ENCODE measurements around the gene REEP6.
A peak's percentile ranks its signal among the peaks of the same experiment; 100 is the strongest.

- TF ChIP-seq CTCF (IDR thresholded peaks at IDR 0.05; ENCODE audit: extremely low read depth in 1 of 2, insufficient read depth in 1 of 2, low read depth in 1 of 2, low read length in 2 of 2): no peak
- no peak for TF ChIP-seq POLR2A (IDR thresholded peaks at IDR 0.05; ENCODE audit: low read depth, low read length)
- no peak for TF ChIP-seq MAX (IDR thresholded peaks at IDR 0.05; ENCODE audit: insufficient read depth, insufficient read length)
- TF ChIP-seq POLR2AphosphoS5 (IDR thresholded peaks at IDR 0.05; ENCODE audit: insufficient read depth, low read depth, low read length): no peak
- TF ChIP-seq EZH2 (IDR thresholded peaks at IDR 0.05; ENCODE audit: borderline replicate concordance, low read depth, low read length, severe bottlenecking): peak; percentile 76
- no peak for TF ChIP-seq FOS (IDR thresholded peaks at IDR 0.05; ENCODE audit: borderline replicate concordance, insufficient read depth, low read length)
These were observed 23.3 kb upstream of the REEP6 start for GRCh38 chr19:1467490-1468273.
